ENCODE measurements around the gene MOB3C. TPM values are rescaled to one million over a fixed set of nuclear protein-coding genes. Genes with fewer than 3 reads are reported as not detected.

The MOB3C gene
- total RNA-seq, 1 donor from 2014 or later = 33.9 TPM

- Histone ChIP-seq H3K27ac (no peak overlapping the region), H3K36me3 (peaks cover 0 to 16% of the 10 kb centered on the region in 2 donors), H3K4me3 (no peak overlapping the region), H3K4me1 (peaks cover 55% of the 10 kb centered on the region), H3K27me3 (no peaks in the 10 kb centered on the region), H3K9me3 (no peaks in the 10 kb centered on the region)
- no peak for DNase-seq (ENCODE audit: extremely low spot score in 2 of 2)
- no peak for TF ChIP-seq CTCF (IDR thresholded peaks at IDR 0.05)
- no peak for TF ChIP-seq POLR2A (IDR thresholded peaks at IDR 0.05)
- no peak for TF ChIP-seq POLR2AphosphoS5 (IDR thresholded peaks at IDR 0.05; ENCODE audit: insufficient read depth in 1 of 2, low read depth in 1 of 2)
- intact Hi-C loops (cut with DNase I) = no loop called here
Observed at GRCh38 chr1:46606255-46606965, 10.2 kb downstream of the MOB3C start.

- Histone ChIP-seq H3K4me3 (no peak overlapping the region), H3K27me3 (no peaks in the 10 kb centered on the region), H3K27ac (no peak overlapping the region), H3K4me1 (peaks cover 56% of the 10 kb centered on the region), H3K36me3 (peaks cover 0 to 16% of the 10 kb centered on the region in 2 donors), H3K9me3 (no peaks in the 10 kb centered on the region)
- intact Hi-C loops (cut with DNase I) = no loop called here
- no peak for DNase-seq (ENCODE audit: extremely low spot score in 2 of 2)
- TF ChIP-seq POLR2A (IDR thresholded peaks at IDR 0.05) = no peak
- TF ChIP-seq POLR2AphosphoS5 (IDR thresholded peaks at IDR 0.05; ENCODE audit: insufficient read depth in 1 of 2, low read depth in 1 of 2) = no peak
- no peak for TF ChIP-seq CTCF (IDR thresholded peaks at IDR 0.05)
Observed at GRCh38 chr1:46605232-46605631, 11.4 kb downstream of the MOB3C start.

GRCh38 chr1:46603858-46604549, 12.6 kb downstream of the MOB3C start, which contains the start of gene MKNK1:
Gene MKNK1, minus strand, starts transcription at chr1:46604268. Its CDS starts 20,941 bp downstream, at chr1:46583327.
- peak within 1 kb of the TSS; percentile 85 for H3K4me3 ChIP-seq
- peaks cover 0 to 7% of the 10 kb centered on the region in 2 donors for H3K36me3 ChIP-seq
- peak in 1 of 2 donors; percentile 94 for DNase-seq (ENCODE audit: extremely low spot score in 2 of 2)
- H3K27me3 ChIP-seq = no peaks in the 10 kb centered on the region
- TF ChIP-seq POLR2AphosphoS5 (IDR thresholded peaks at IDR 0.05; ENCODE audit: insufficient read depth in 1 of 2, low read depth in 1 of 2) (peak; percentile 98 to 99), CTCF (IDR thresholded peaks at IDR 0.05) (no peak), POLR2A (IDR thresholded peaks at IDR 0.05) (peak; percentile 85 to 94)
- H3K4me1 ChIP-seq = peaks cover 68% of the 10 kb centered on the region
- intact Hi-C loops (cut with DNase I) = no loop called here
- no peaks in the 10 kb centered on the region for H3K9me3 ChIP-seq
- peak within 1 kb of the TSS; percentile 76 for H3K27ac ChIP-seq

GRCh38 chr1:46603481-46603857, 13.1 kb downstream of the MOB3C start:
- TF ChIP-seq POLR2AphosphoS5 (IDR thresholded peaks at IDR 0.05; ENCODE audit: insufficient read depth in 1 of 2, low read depth in 1 of 2) (no peak), POLR2A (IDR thresholded peaks at IDR 0.05) (no peak), CTCF (IDR thresholded peaks at IDR 0.05) (no peak)
- H3K27ac ChIP-seq = peak overlapping the region; percentile 76

More at GRCh38 chr1:46603481-46603857, 13.1 kb downstream of the MOB3C start:
- DNase-seq (ENCODE audit: extremely low spot score in 2 of 2) = no peak
- H3K9me3 ChIP-seq = no peaks in the 10 kb centered on the region
- peaks cover 73% of the 10 kb centered on the region for H3K4me1 ChIP-seq
- H3K4me3 ChIP-seq = peak overlapping the region; percentile 85
- peaks cover 0 to 5% of the 10 kb centered on the region in 2 donors for H3K36me3 ChIP-seq
- no peaks in the 10 kb centered on the region for H3K27me3 ChIP-seq
- intact Hi-C loops (cut with DNase I) = no loop called here

Data from vagina (tissue), 2 donors.